SU-DHL-6 (cell line): Measurements from ENCODE around the gene UBASH3A.

Experiments
- H2AFZ ChIP-seq: fragments of 200-600 bp; sonication (generic); 2 replicates; pipeline ENCODE4 v1.6.1; 2014; ENCODE audit warnings: low read depth, mild to moderate bottlenecking, moderate library complexity, mixed read lengths, antibody characterized with exemption, low read length; ENCODE audit not compliant: severe bottlenecking
- H3F3A ChIP-seq: fragments of 200-600 bp; shearing (Covaris generic); 2 replicates; pipeline ENCODE4 v1.6.0; 2016; ENCODE audit warnings: antibody characterized with exemption, mild to moderate bottlenecking; ENCODE audit not compliant: insufficient read depth
- H3K27ac ChIP-seq: fragments of 200-600 bp; sonication (generic); 2 replicates; pipeline ENCODE4 v1.5.1; 2016; ENCODE audit warnings: low read depth, mild to moderate bottlenecking, low read length, moderate library complexity, mixed read lengths
- H3K27me3 ChIP-seq: fragments of 200-600 bp; sonication (generic), shearing (Covaris generic); 2 replicates; pipeline ENCODE4 v1.6.0; 2014; ENCODE audit warnings: mild to moderate bottlenecking, low read length
- H3K36me3 ChIP-seq: fragments of 200-600 bp; sonication (generic); 2 replicates; pipeline ENCODE4 v1.6.1; 2014; ENCODE audit warnings: mild to moderate bottlenecking, low read length, mixed read lengths
- H3K4me2 ChIP-seq: fragments of 300-600, 200-600 bp; shearing (Covaris generic), sonication (generic); 2 replicates; pipeline ENCODE4 v1.6.0; 2014; ENCODE audit warnings: low read length, low read depth, mild to moderate bottlenecking; ENCODE audit not compliant: poor library complexity, severe bottlenecking
- H3K4me3 ChIP-seq: fragments of 200-600 bp; sonication (generic); 2 replicates; pipeline ENCODE4 v1.5.1; 2014; ENCODE audit warnings: antibody characterized with exemption, low read length, mild to moderate bottlenecking, mixed read lengths; ENCODE audit not compliant: insufficient read depth, poor library complexity, severe bottlenecking
- H3K79me2 ChIP-seq: fragments of 200-600 bp; sonication (generic); 2 replicates; pipeline ENCODE4 v1.6.1; 2014; ENCODE audit warnings: mild to moderate bottlenecking, low read length, moderate library complexity; ENCODE audit not compliant: insufficient read depth
- H3K9ac ChIP-seq: fragments of 200-600 bp; sonication (generic); 2 replicates; pipeline ENCODE4 v1.7.0; 2014; ENCODE audit warnings: mild to moderate bottlenecking, low read length
- H3K9me2 ChIP-seq: fragments of 200-600 bp; sonication (generic); replicated peaks from 2 replicates; pipeline ENCODE4 v1.6.1; 2014; ENCODE audit warnings: low read length; ENCODE audit not compliant: insufficient read depth
- H3K9me3 ChIP-seq: fragments of 200-600 bp; sonication (generic); 2 replicates; pipeline ENCODE4 v1.6.1; 2014; ENCODE audit warnings: low read length, mixed read lengths; ENCODE audit not compliant: insufficient read depth
- H4K20me1 ChIP-seq: fragments of 200-600 bp; sonication (generic); 2 replicates; pipeline ENCODE4 v1.6.1; 2014; ENCODE audit warnings: low read depth, mild to moderate bottlenecking, antibody characterized with exemption, low read length, moderate library complexity, mixed read lengths
- CTCF ChIP-seq: fragments of 200-600 bp; sonication (generic); IDR thresholded peaks from one replicate; pipeline ENCODE4 v1.5.1; 2017; ENCODE audit warnings: antibody characterized with exemption, mild to moderate bottlenecking, low read length, moderate library complexity; ENCODE audit not compliant: insufficient read depth, poor library complexity, severe bottlenecking
- EZH2phosphoT487 ChIP-seq: fragments of 200-600 bp; sonication (generic), shearing (Covaris generic); conservative IDR thresholded peaks from 2 replicates; pipeline ENCODE4 v1.6.1; 2018; ENCODE audit warnings: mild to moderate bottlenecking, antibody characterized with exemption, low read length, moderate library complexity, mixed read lengths

The UBASH3A gene

DNA sequence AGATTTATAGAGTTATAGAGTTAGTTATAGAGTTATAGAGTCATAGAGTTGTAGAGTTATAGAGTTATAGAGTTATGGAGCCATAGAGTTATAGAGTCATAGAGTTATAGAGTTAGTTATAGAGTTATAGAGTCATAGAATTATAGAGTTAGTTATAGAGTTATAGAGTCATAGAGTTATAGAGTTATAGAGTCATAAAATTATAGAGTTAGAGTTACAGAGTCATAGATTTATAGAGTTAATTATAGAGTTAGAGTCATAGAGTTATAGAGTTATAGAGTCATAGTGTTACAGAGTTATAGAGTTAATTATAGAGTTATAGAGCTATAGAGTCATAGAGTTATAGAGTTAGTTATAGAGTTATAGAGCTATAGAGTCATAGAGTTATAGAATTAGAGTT, 32.1 kb downstream of the UBASH3A start:
- Histone ChIP-seq H3F3A (no peaks in the 10 kb centered on the region), H3K79me2 (no peaks in the 10 kb centered on the region), H3K9me2 (no peaks in the 10 kb centered on the region), H4K20me1 (no peaks in the 10 kb centered on the region), H3K9me3 (peaks cover 5% of the 10 kb centered on the region; the same call in 1 of the 2 replicates), H2AFZ (no peak overlapping the region), H3K4me3 (no peak overlapping the region), H3K27me3 (no peaks in the 10 kb centered on the region), H3K4me2 (no peak overlapping the region), H3K36me3 (no peaks in the 10 kb centered on the region), H3K27ac (no peak overlapping the region), H3K9ac (no peak overlapping the region)
- TF ChIP-seq CTCF (no peak), EZH2phosphoT487 (no peak)

DNA sequence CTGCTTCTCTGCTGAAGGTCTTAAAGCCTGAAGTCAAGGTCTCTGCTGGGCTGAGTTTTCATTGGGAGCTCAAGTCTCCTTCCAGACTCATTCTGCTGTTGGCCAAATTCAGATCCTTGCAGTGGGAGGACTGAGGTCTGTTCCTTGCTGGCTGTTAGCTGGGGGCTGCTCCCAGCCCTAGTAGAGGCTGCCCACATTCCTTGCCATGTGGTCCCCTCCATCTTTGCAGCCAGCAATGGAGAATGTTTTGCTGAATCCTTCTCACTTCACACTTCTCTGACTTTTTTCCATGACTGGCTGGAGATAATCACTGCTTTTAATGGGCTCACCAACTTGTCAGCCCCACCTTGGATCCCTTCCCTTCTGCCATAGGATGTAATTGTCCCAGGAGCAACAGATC, 33.2 kb downstream of the UBASH3A start:
- peaks cover 5% of the 10 kb centered on the region; the same call in 1 of the 2 replicates for H3K9me3 ChIP-seq
- TF ChIP-seq CTCF (no peak), EZH2phosphoT487 (no peak)
- no peak overlapping the region for H3K27ac ChIP-seq
- no peaks in the 10 kb centered on the region for H3K79me2 ChIP-seq
- H3K9me2 ChIP-seq, result no peaks in the 10 kb centered on the region
- H4K20me1 ChIP-seq, result no peaks in the 10 kb centered on the region
- H3F3A ChIP-seq, result no peaks in the 10 kb centered on the region
- no peaks in the 10 kb centered on the region for H3K27me3 ChIP-seq
- H3K9ac ChIP-seq, result no peak overlapping the region
- no peak overlapping the region for H2AFZ ChIP-seq
- H3K4me2 ChIP-seq, result no peak overlapping the region
- H3K36me3 ChIP-seq, result no peaks in the 10 kb centered on the region
- H3K4me3 ChIP-seq, result no peak overlapping the region

- no peaks in the 10 kb centered on the region for H4K20me1 ChIP-seq
- H3K9me2 ChIP-seq, result no peaks in the 10 kb centered on the region
- no peak overlapping the region for H3K9ac ChIP-seq
- TF ChIP-seq CTCF (no peak), EZH2phosphoT487 (no peak)
- H3K4me3 ChIP-seq, result no peak overlapping the region
- no peaks in the 10 kb centered on the region for H3K27me3 ChIP-seq
- no peak overlapping the region for H3K4me2 ChIP-seq
- no peak overlapping the region for H2AFZ ChIP-seq
- no peaks in the 10 kb centered on the region for H3K36me3 ChIP-seq
- H3F3A ChIP-seq, result no peaks in the 10 kb centered on the region
- H3K9me3 ChIP-seq, result peaks cover under 1% of the 10 kb centered on the region; the same call in 1 of the 2 replicates
- no peaks in the 10 kb centered on the region for H3K79me2 ChIP-seq
- no peak overlapping the region for H3K27ac ChIP-seq
Measured at GRCh38 chr21:42437786-42438185, 34.1 kb downstream of the UBASH3A start.
